Neural cell (in vitro differentiated cells): ENCODE results near the gene HHATL. TPM values are rescaled to one million over a fixed set of nuclear protein-coding genes. Genes with fewer than 3 reads are reported as not detected.

Experiments
- H2AFZ ChIP-seq: fragments of 200-600, 300-800 bp; sonication (generic), shearing (Covaris generic); 2 replicates; pipeline ENCODE4 v1.6.0; 2014; ENCODE audit warnings: low read depth, mild to moderate bottlenecking, antibody characterized with exemption, low read length, moderate library complexity
- H3F3A ChIP-seq: fragments of 200-600 bp; shearing (Covaris generic); 2 replicates; pipeline ENCODE4 v1.6.1; 2016; ENCODE audit warnings: mild to moderate bottlenecking, moderate library complexity, mixed read lengths, antibody characterized with exemption, low read length; ENCODE audit not compliant: insufficient read depth, poor library complexity, severe bottlenecking
- H3K27ac ChIP-seq: fragments of 200-600, 300-800 bp; sonication (generic), shearing (Covaris generic); 2 replicates; pipeline ENCODE4 v1.5.1; 2014; ENCODE audit warnings: mild to moderate bottlenecking, low read length, moderate library complexity
- H3K27me3 ChIP-seq: fragments of 300-800, 200-600 bp; sonication (generic), shearing (Covaris generic); 2 replicates; pipeline ENCODE4 v1.6.0; 2014; ENCODE audit warnings: mild to moderate bottlenecking, low read depth, low read length, moderate library complexity; ENCODE audit not compliant: insufficient read depth
- H3K36me3 ChIP-seq: fragments of 300-800, 200-600 bp; sonication (generic), shearing (Covaris generic); 2 replicates; pipeline ENCODE4 v1.5.1; 2014; ENCODE audit warnings: mild to moderate bottlenecking, antibody characterized with exemption, low read length, moderate library complexity; ENCODE audit not compliant: insufficient read depth
- H3K4me2 ChIP-seq: fragments of 300-800, 200-600 bp; sonication (generic), shearing (Covaris generic); 2 replicates; pipeline ENCODE4 v1.6.0; 2014; ENCODE audit warnings: mild to moderate bottlenecking, low read length
- H3K4me3 ChIP-seq: fragments of 300-800, 200-600 bp; sonication (generic), shearing (Covaris generic); 2 replicates; pipeline ENCODE4 v1.5.1; 2014; ENCODE audit warnings: mild to moderate bottlenecking, low read length, moderate library complexity
- H3K79me2 ChIP-seq: fragments of 200-600 bp; shearing (Covaris generic); replicated peaks from 2 replicates; pipeline ENCODE4 v1.6.0; 2014; ENCODE audit warnings: mild to moderate bottlenecking, low read length, moderate library complexity; ENCODE audit not compliant: insufficient read depth
- H3K9ac ChIP-seq: fragments of 300-800, 200-600 bp; sonication (generic), shearing (Covaris generic); 2 replicates; pipeline ENCODE4 v1.6.1; 2016; ENCODE audit warnings: mild to moderate bottlenecking, low read length, mixed read lengths
- H3K9me2 ChIP-seq: fragments of 200-600 bp; shearing (Covaris generic); 2 replicates; pipeline ENCODE4 v1.6.1; 2016; ENCODE audit warnings: mild to moderate bottlenecking, low read length, mixed read lengths; ENCODE audit not compliant: insufficient read depth
- H3K9me3 ChIP-seq: fragments of 200-600, 300-800 bp; sonication (generic), shearing (Covaris generic); 2 replicates; pipeline ENCODE4 v1.6.1; 2016; ENCODE audit warnings: mild to moderate bottlenecking, mixed run types, low read length, moderate library complexity, mixed read lengths
- H4K20me1 ChIP-seq: fragments of 200-600 bp; shearing (Covaris generic); 2 replicates; pipeline ENCODE4 v1.6.1; 2016; ENCODE audit warnings: mild to moderate bottlenecking, mixed run types; ENCODE audit not compliant: insufficient read depth
- CTCF ChIP-seq: fragments of 450-650 bp; IDR thresholded peaks from 2 replicates; pipeline ENCODE4 v1.5.1; 2014; ENCODE audit warnings: antibody characterized with exemption, mild to moderate bottlenecking, moderate library complexity; ENCODE audit not compliant: poor library complexity, severe bottlenecking
- EP300 ChIP-seq: fragments of 450-650 bp; conservative IDR thresholded peaks from 2 replicates; pipeline ENCODE4 v1.6.1; 2014; ENCODE audit warnings: antibody characterized with exemption, mild to moderate bottlenecking, moderate library complexity; ENCODE audit not compliant: poor library complexity, severe bottlenecking
- EZH2 ChIP-seq: fragments of 200-600, 300-800 bp; shearing (Covaris generic), sonication (generic); IDR thresholded peaks from 2 replicates; pipeline ENCODE4 v1.6.1; 2014; ENCODE audit warnings: antibody characterized with exemption, low read length, borderline replicate concordance, mild to moderate bottlenecking; ENCODE audit not compliant: insufficient read depth, poor library complexity, severe bottlenecking
- MXI1 ChIP-seq: fragments of 450-650 bp; conservative IDR thresholded peaks from 2 replicates; pipeline ENCODE4 v1.6.1; 2014; ENCODE audit warnings: antibody characterized with exemption, mild to moderate bottlenecking; ENCODE audit not compliant: poor library complexity, severe bottlenecking
- POLR2AphosphoS5 ChIP-seq: IDR thresholded peaks from 2 replicates; pipeline ENCODE4 v1.6.1; 2012
- RAD21 ChIP-seq: fragments of 450-650 bp; conservative IDR thresholded peaks from 2 replicates; pipeline ENCODE4 v1.6.1; 2014; ENCODE audit warnings: antibody characterized with exemption, mild to moderate bottlenecking, moderate library complexity
- REST ChIP-seq: IDR thresholded peaks from 2 replicates; pipeline ENCODE4 v1.6.1; 2012; ENCODE audit warnings: borderline replicate concordance
- SMC3 ChIP-seq: fragments of 450-650 bp; conservative IDR thresholded peaks from 2 replicates; pipeline ENCODE4 v1.6.1; 2014; ENCODE audit warnings: antibody characterized with exemption, mild to moderate bottlenecking, moderate library complexity; ENCODE audit not compliant: poor library complexity
- TAF1 ChIP-seq: IDR thresholded peaks from 2 replicates; pipeline ENCODE4 v1.6.1; 2012; ENCODE audit warnings: low read depth
- polyA plus RNA-seq: library from polyadenylated mRNA; depleted of rRNA; stranded (reverse); fragments of >200 nt; gene quantifications from 2 replicates; pipeline ENCODE4 v1.2.3, GENCODE V29; 2014

HHATL gene
- polyA plus RNA-seq, 1 donor from 2014 or later: not detected

- Histone ChIP-seq H2AFZ (no peak overlapping the region), H3K27ac (no peak overlapping the region), H3K27me3 (no peaks in the 10 kb centered on the region), H3K79me2 (no peaks in the 10 kb centered on the region), H3K9ac (no peak overlapping the region), H4K20me1 (no peaks in the 10 kb centered on the region), H3K4me2 (no peak overlapping the region), H3F3A (no peaks in the 10 kb centered on the region), H3K4me3 (no peak overlapping the region), H3K9me3 (no peaks in the 10 kb centered on the region), H3K36me3 (no peaks in the 10 kb centered on the region), H3K9me2 (no peaks in the 10 kb centered on the region)
- TF ChIP-seq MXI1 (no peak), SMC3 (no peak), CTCF (no peak), EP300 (no peak), REST (no peak), EZH2 (no peak), RAD21 (no peak), POLR2AphosphoS5 (no peak), TAF1 (no peak)
Measured at GRCh38 chr3:42733501-42734262, 31.1 kb upstream of the HHATL start.

- Histone ChIP-seq H3K27ac (no peak overlapping the region), H3K4me2 (no peak overlapping the region), H2AFZ (no peak overlapping the region), H3K4me3 (no peak overlapping the region), H3K27me3 (no peaks in the 10 kb centered on the region), H4K20me1 (no peaks in the 10 kb centered on the region), H3K36me3 (no peaks in the 10 kb centered on the region), H3K9me2 (no peaks in the 10 kb centered on the region), H3K79me2 (no peaks in the 10 kb centered on the region), H3F3A (no peaks in the 10 kb centered on the region), H3K9ac (no peak overlapping the region), H3K9me3 (no peaks in the 10 kb centered on the region)
- TF ChIP-seq SMC3 (no peak), EP300 (no peak), MXI1 (no peak), POLR2AphosphoS5 (no peak), TAF1 (no peak), CTCF (no peak), REST (no peak), EZH2 (no peak), RAD21 (no peak)
Measured at GRCh38 chr3:42732829-42733459, 30.3 kb upstream of the HHATL start.
